GM12801 (cell line): Measurements from ENCODE around the gene BLTP1.

Source experiments
- TF ChIP-seq, protein P1 (sequence below): IDR thresholded peaks from one replicate; pipeline ENCODE4 v1.5.1; 2011; ENCODE audit warnings: control low read depth; ENCODE audit not compliant: insufficient read length; ENCODE audit errors: extremely low read depth

Gene BLTP1

DNA sequence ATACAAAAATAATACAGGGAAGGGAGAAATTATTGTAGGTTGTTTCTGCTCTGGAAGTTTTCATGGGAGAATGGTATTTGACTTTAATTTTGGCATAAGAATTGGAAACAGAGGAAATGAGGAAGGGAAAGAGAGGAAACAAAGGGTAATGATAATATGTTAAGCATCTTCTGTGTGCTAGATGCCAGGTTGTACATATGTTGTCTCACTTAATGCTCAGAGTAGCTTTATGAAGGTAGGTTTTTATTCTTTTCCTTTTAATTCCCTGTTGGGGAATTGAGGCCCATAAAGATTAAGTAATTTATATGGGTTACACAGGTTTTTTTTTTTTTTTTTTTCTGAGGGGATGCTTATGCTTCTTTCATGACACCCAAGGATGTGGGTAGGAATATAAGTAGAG lies 19.2 kb downstream of the BLTP1 start:
- TF ChIP-seq, protein P1, sequence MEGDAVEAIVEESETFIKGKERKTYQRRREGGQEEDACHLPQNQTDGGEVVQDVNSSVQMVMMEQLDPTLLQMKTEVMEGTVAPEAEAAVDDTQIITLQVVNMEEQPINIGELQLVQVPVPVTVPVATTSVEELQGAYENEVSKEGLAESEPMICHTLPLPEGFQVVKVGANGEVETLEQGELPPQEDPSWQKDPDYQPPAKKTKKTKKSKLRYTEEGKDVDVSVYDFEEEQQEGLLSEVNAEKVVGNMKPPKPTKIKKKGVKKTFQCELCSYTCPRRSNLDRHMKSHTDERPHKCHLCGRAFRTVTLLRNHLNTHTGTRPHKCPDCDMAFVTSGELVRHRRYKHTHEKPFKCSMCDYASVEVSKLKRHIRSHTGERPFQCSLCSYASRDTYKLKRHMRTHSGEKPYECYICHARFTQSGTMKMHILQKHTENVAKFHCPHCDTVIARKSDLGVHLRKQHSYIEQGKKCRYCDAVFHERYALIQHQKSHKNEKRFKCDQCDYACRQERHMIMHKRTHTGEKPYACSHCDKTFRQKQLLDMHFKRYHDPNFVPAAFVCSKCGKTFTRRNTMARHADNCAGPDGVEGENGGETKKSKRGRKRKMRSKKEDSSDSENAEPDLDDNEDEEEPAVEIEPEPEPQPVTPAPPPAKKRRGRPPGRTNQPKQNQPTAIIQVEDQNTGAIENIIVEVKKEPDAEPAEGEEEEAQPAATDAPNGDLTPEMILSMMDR: no peak

DNA sequence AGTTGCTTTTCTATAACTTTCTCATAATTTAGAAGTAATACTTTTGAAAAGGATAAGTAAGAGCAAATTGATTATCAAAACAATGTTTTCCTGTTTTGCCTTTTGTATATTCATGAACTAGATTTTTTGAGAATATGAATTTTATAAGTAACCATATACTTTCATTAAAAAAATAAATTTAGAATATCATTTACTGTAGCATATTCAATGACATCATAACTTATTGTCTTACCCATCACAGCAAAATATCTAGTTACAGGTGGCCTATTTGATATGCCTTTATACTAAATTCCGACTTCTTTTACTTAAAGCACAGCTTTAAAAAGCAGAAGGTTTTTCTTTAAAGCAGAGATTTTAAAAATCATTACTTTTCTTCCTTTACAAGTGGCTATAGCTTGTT lies 20.1 kb downstream of the BLTP1 start:
- TF ChIP-seq, protein P1: no peak

DNA sequence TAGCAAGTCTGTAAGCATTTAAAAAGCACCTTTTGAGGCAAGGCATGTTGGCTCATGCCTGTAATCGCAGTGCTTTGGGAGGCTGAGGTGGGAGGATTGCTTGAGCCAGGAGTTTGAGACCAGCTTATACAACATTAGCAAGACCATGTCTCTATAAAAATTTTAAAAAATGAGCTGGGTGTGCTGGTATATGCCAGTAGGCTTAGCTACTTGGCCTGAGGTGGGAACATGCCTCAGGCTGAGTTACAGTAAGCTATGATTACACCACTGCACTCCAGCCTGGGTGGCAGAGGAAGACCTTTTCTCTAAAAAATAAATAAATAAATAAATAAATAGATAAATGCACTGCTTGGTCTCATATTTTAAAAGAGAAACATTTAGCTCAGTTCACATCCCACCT lies 26.8 kb downstream of the BLTP1 start:
- TF ChIP-seq, protein P1: no peak

DNA sequence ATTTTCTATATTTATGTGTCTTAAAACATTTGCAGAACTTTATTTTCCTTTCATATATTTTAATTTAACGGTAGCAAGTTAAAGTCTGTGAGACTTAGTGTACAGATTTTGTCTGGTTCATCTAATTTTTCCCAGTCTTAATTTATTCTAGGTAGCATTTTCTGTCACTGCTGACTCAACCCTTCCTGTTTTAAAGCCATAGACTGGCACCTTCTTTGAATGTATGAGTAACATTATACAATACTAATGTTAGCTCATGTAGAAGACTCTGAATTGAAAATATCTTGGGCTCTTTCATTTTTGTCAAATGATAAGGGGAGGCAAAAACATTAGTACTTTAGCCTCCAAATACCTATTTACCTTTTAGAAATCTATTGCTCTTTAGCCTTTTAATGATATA lies 43.6 kb downstream of the BLTP1 start:
- TF ChIP-seq, protein P1: no peak
